ENCODE results near the gene PRADC1. TPM values are rescaled to one million over a fixed set of nuclear protein-coding genes. Genes with fewer than 3 reads are reported as not detected.

Gene PRADC1
- total and polyA plus RNA-seq, 2 donors (not counting 3 experiments of a cell fraction or from before 2014, with no cell fraction given) = 19.6 to 32.7 TPM

DNA sequence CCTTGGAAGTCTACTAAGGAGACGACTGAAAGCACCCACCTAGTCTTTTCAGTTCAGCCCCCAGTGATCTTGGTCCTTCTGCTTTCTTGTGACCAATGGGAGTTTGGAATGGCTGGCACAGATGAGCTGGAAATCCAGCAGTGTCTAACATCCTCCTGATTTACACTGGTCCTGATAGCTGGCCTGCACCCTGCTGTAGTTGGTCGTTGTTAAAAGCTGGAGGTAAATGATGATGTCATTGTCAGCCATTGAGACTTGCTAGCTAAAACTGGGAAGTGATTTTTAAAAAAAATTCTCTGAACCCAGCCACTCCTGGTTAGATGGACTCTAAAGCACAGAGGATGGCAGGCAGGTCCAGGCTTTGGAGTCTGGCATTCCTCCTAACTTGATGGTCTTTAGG, 20.4 kb upstream of the PRADC1 start:
- BruUV-seq (replicated peaks) = no TSS peak
- H3K36me3 ChIP-seq (ENCODE audit: control insufficient read depth in 2 of 2, extremely low read depth in 1 of 2, insufficient read depth in 2 of 2, low read length in 2 of 2) = peaks cover 29 to 48% of the 10 kb centered on the region in 2 experiments
- no peaks in the 10 kb centered on the region for H3K79me2 ChIP-seq (ENCODE audit: control insufficient read depth, insufficient read depth, low read length)
- H3K4me2 ChIP-seq (ENCODE audit: insufficient read depth, low read length) = no peak overlapping the region
- no peak overlapping the region for H3K4me3 ChIP-seq (replicated peaks in 1 of 3; ENCODE audit: insufficient read depth in 1 of 3, low read depth in 1 of 3, low read length in 3 of 3)
- no peaks in the 10 kb centered on the region for H3K27me3 ChIP-seq (ENCODE audit: control insufficient read depth in 2 of 2, insufficient read depth in 2 of 2, low read length in 2 of 2)
- no peaks in the 10 kb centered on the region for H4K20me1 ChIP-seq (replicated peaks; ENCODE audit: control insufficient read depth, extremely low read depth, insufficient read depth, low read length)
- no peak for TF ChIP-seq POLR2AphosphoS5 (IDR thresholded peaks at IDR 0.05; ENCODE audit: insufficient read depth, low read depth, low read length)
- TF ChIP-seq MYC (IDR thresholded peaks at IDR 0.05; ENCODE audit: low read depth, low read length) = no peak
- TF ChIP-seq, protein P1, sequence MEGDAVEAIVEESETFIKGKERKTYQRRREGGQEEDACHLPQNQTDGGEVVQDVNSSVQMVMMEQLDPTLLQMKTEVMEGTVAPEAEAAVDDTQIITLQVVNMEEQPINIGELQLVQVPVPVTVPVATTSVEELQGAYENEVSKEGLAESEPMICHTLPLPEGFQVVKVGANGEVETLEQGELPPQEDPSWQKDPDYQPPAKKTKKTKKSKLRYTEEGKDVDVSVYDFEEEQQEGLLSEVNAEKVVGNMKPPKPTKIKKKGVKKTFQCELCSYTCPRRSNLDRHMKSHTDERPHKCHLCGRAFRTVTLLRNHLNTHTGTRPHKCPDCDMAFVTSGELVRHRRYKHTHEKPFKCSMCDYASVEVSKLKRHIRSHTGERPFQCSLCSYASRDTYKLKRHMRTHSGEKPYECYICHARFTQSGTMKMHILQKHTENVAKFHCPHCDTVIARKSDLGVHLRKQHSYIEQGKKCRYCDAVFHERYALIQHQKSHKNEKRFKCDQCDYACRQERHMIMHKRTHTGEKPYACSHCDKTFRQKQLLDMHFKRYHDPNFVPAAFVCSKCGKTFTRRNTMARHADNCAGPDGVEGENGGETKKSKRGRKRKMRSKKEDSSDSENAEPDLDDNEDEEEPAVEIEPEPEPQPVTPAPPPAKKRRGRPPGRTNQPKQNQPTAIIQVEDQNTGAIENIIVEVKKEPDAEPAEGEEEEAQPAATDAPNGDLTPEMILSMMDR (IDR thresholded peaks at IDR 0.05; ENCODE audit: extremely low read depth in 1 of 2, insufficient read depth in 1 of 2, low read depth in 1 of 2, low read length in 2 of 2) = no peak
- no peak for TF ChIP-seq POLR2A (IDR thresholded peaks at IDR 0.05; ENCODE audit: low read depth, low read length)
- no peak for TF ChIP-seq GATA2 (IDR thresholded peaks at IDR 0.05; ENCODE audit: insufficient read depth, insufficient read length, low read depth, low read length)
- no peak for TF ChIP-seq JUN (IDR thresholded peaks at IDR 0.05; ENCODE audit: borderline replicate concordance, insufficient read depth, insufficient read length, low read depth)
- no peaks in the 10 kb centered on the region for H3K9me1 ChIP-seq (replicated peaks; ENCODE audit: control insufficient read depth, extremely low read depth, insufficient read depth, low read length)
- DNase-seq (ENCODE audit: low read depth, low spot score) = no peak
- CTCF ChIA-PET = no interaction called here
- dilution Hi-C loops (cut with MboI; ENCODE audit: extremely low pct_ligation_motif_present, low sequenced_read_pairs) (no loop called here), intact Hi-C loops (cut with micrococcal nuclease) (no loop called here)
- POLR2A ChIA-PET = no interaction called here
- no peak for FAIRE-seq
- no peak overlapping the region for H3K9ac ChIP-seq (replicated peaks; ENCODE audit: extremely low read depth, insufficient read depth, low read length)
- H2AFZ ChIP-seq (ENCODE audit: low read depth, low read length) = no peak overlapping the region
- no peaks in the 10 kb centered on the region for H3K9me3 ChIP-seq (replicated peaks; ENCODE audit: control insufficient read depth, insufficient read depth, low read length)
- H3K27ac ChIP-seq (ENCODE audit: insufficient read depth, low read depth, low read length) = no peak overlapping the region
- no peaks in the 10 kb centered on the region for H3K4me1 ChIP-seq (ENCODE audit: control insufficient read depth, extremely low read depth, insufficient read depth, low read length)
